Central memory CD4-positive, alpha-beta T cell (primary cell): ENCODE results near the gene ASAP2.

Experiments used
- DNase-seq: peaks from one replicate; pipeline ENCODE4 v3.0.0; 2022

Gene ASAP2

GRCh38 chr2:9184361-9184760 lies 22.3 kb upstream of the ASAP2 start:
- no peak for DNase-seq

- DNase-seq = no peak
Observed at GRCh38 chr2:9187620-9188214, 18.9 kb upstream of the ASAP2 start.

GRCh38 chr2:9188823-9189222 lies 17.8 kb upstream of the ASAP2 start:
- DNase-seq = no peak

GRCh38 chr2:9189901-9190300 lies 16.7 kb upstream of the ASAP2 start:
- DNase-seq = no peak

GRCh38 chr2:9191041-9191481 lies 15.6 kb upstream of the ASAP2 start:
- DNase-seq = no peak

- DNase-seq = no peak
Observed at GRCh38 chr2:9192712-9193111, 13.9 kb upstream of the ASAP2 start.

GRCh38 chr2:9194352-9194751 lies 12.3 kb upstream of the ASAP2 start:
- DNase-seq = no peak

- DNase-seq = no peak
Observed at GRCh38 chr2:9196637-9197036, 10.0 kb upstream of the ASAP2 start.

GRCh38 chr2:9197916-9198315 lies 8.7 kb upstream of the ASAP2 start:
- DNase-seq = no peak

GRCh38 chr2:9199716-9200632 lies 6.6 kb upstream of the ASAP2 start:
- DNase-seq = no peak

GRCh38 chr2:9200633-9201015 lies 6.0 kb upstream of the ASAP2 start:
- DNase-seq = no peak

GRCh38 chr2:9201185-9201891 lies 5.3 kb upstream of the ASAP2 start:
- no peak for DNase-seq

GRCh38 chr2:9203006-9203405 lies 3.6 kb upstream of the ASAP2 start:
- no peak for DNase-seq

- DNase-seq = no peak
Observed at GRCh38 chr2:9203876-9204275, 2.7 kb upstream of the ASAP2 start.

- DNase-seq = no peak
Observed at GRCh38 chr2:9204939-9205338, 1.7 kb upstream of the ASAP2 start.

- DNase-seq = no peak
Observed at GRCh38 chr2:9205486-9205885, 1.1 kb upstream of the ASAP2 start.

GRCh38 chr2:9206991-9207640 lies 504 bp downstream of the ASAP2 start:
- DNase-seq = no peak

GRCh38 chr2:9207641-9208311 lies 1.2 kb downstream of the ASAP2 start:
- no peak for DNase-seq

- no peak for DNase-seq
Observed at GRCh38 chr2:9208875-9209274, 2.3 kb downstream of the ASAP2 start.

GRCh38 chr2:9210030-9210429 lies 3.4 kb downstream of the ASAP2 start:
- DNase-seq = no peak

- DNase-seq = no peak
Observed at GRCh38 chr2:9211496-9211895, 4.9 kb downstream of the ASAP2 start.

GRCh38 chr2:9212010-9212635 lies 5.5 kb downstream of the ASAP2 start:
- no peak for DNase-seq
